GM12878 (cell line): ENCODE data around the gene GALNT12.

Experiments
- BHLHE40 ChIP-seq, 2 experiments: fragments of 450-650 bp in 1 of 2; IDR thresholded peaks; 2 replicates each; pipeline ENCODE4 v1.6.1; 2011 to 2017; ENCODE audit warnings: low read depth in 2 of 2, borderline replicate concordance in 1 of 2, improper control_type of control experiment in 1 of 2, low read length in 1 of 2, mild to moderate bottlenecking in 1 of 2
- CBX5 ChIP-seq: sonication (generic); IDR thresholded peaks from 2 replicates; pipeline ENCODE4 v1.6.1; 2016; ENCODE audit warnings: low read depth, moderate library complexity, mild to moderate bottlenecking, inconsistent platforms
- CREB1 ChIP-seq: IDR thresholded peaks from 2 replicates; pipeline ENCODE4 v1.6.1; 2012; ENCODE audit warnings: low read depth, mild to moderate bottlenecking, inconsistent platforms
- CTCF ChIP-seq, 3 experiments: IDR thresholded peaks in 2 of 3; conservative IDR thresholded peaks in 1 of 3; 2 replicates each; pipeline ENCODE4 v1.5.1; 2011; ENCODE audit warnings: low read depth in 3 of 3, low read length in 3 of 3, mild to moderate bottlenecking in 3 of 3, control low read depth in 2 of 3, moderate library complexity in 2 of 3, inconsistent platforms in 1 of 3, mixed read lengths in 1 of 3; ENCODE audit not compliant: control insufficient read depth in 2 of 3, insufficient read depth in 1 of 3; ENCODE audit errors: extremely low read depth in 1 of 3
- E2F4 ChIP-seq: IDR thresholded peaks from 2 replicates; pipeline ENCODE4 v1.6.1; 2012; ENCODE audit warnings: low read depth, low read length, improper control_type of control experiment
- EP300 ChIP-seq, 2 experiments: fragments of 150-350 bp in 1 of 2; IDR thresholded peaks; 2 replicates each; pipeline ENCODE4 v1.6.1; 2011 to 2012; ENCODE audit warnings: low read depth in 2 of 2, low read length in 2 of 2, borderline replicate concordance in 1 of 2, improper control_type of control experiment in 1 of 2, inconsistent platforms in 1 of 2; ENCODE audit not compliant: control insufficient read depth in 1 of 2
- EZH2 ChIP-seq: IDR thresholded peaks from 2 replicates; pipeline ENCODE4 v1.6.1; 2012; ENCODE audit warnings: low read depth, mild to moderate bottlenecking, control low read depth, inconsistent platforms, low read length, borderline replicate concordance; ENCODE audit not compliant: control insufficient read depth
- JUND ChIP-seq: IDR thresholded peaks from 2 replicates; pipeline ENCODE4 v1.6.1; 2012; ENCODE audit warnings: low read depth, mild to moderate bottlenecking, low read length, improper control_type of control experiment, moderate library complexity
- NFXL1 ChIP-seq: fragments of 450-650 bp; IDR thresholded peaks from 2 replicates; pipeline ENCODE4 v1.6.1; 2017; ENCODE audit warnings: antibody characterized with exemption, mild to moderate bottlenecking, borderline replicate concordance
- NRF1 ChIP-seq: conservative IDR thresholded peaks from 2 replicates; pipeline ENCODE4 v1.6.1; 2011; ENCODE audit warnings: mild to moderate bottlenecking, low read depth, low read length, improper control_type of control experiment
- POLR2A ChIP-seq: IDR thresholded peaks from 2 replicates; pipeline ENCODE4 v1.6.1; 2011; ENCODE audit warnings: low read depth, mild to moderate bottlenecking, low read length
- SIX5 ChIP-seq: IDR thresholded peaks from 2 replicates; pipeline ENCODE4 v1.6.1; 2011; ENCODE audit warnings: mild to moderate bottlenecking, low read depth, low read length, moderate library complexity; ENCODE audit not compliant: severe bottlenecking
- SPI1 ChIP-seq: IDR thresholded peaks from 2 replicates; pipeline ENCODE4 v1.6.1; 2011; ENCODE audit warnings: low read depth, mild to moderate bottlenecking, low read length, moderate library complexity, borderline replicate concordance; ENCODE audit not compliant: insufficient read depth
- TAF1 ChIP-seq: IDR thresholded peaks from 2 replicates; pipeline ENCODE4 v1.6.1; 2011; ENCODE audit warnings: mild to moderate bottlenecking, low read depth, low read length, borderline replicate concordance

- TF ChIP-seq POLR2A (no peak), CTCF (IDR thresholded peaks at IDR 0.05 in 2 of 3, conservative IDR thresholded peaks at IDR 0.05 in 1 of 3; ENCODE audit: control insufficient read depth in 2 of 3, extremely low read depth in 1 of 3, insufficient read depth in 1 of 3, low read depth in 3 of 3, low read length in 3 of 3) (no peak), SPI1 (no peak), NFXL1 (no peak), TAF1 (no peak), NRF1 (no peak), CREB1 (no peak), EZH2 (no peak), CBX5 (no peak), BHLHE40 (IDR thresholded peaks at IDR 0.05; ENCODE audit: borderline replicate concordance in 1 of 2, low read depth in 2 of 2, low read length in 1 of 2) (no peak), SIX5 (no peak), EP300 (IDR thresholded peaks at IDR 0.05; ENCODE audit: borderline replicate concordance in 1 of 2, control insufficient read depth in 1 of 2, low read depth in 2 of 2, low read length in 2 of 2) (no peak), JUND (no peak), E2F4 (no peak)
These were observed 3.4 kb upstream of the GALNT12 start for GRCh38 chr9:98804083-98804482.
